Right cardiac atrium (tissue), 5 donors: ENCODE results near the gene TCN1. TPM values are rescaled to one million over a fixed set of nuclear protein-coding genes. Genes with fewer than 3 reads are reported as not detected.

Experiments
- ATAC-seq, 2 donors: fragments of 200-7000 bp; cut with Tn5 transposase; one replicate each; pipeline versions ENCODE4 v1.8.0 to v1.9.1; 2020; ENCODE audit warnings: moderate library complexity in 2 of 2, mild to moderate bottlenecking in 1 of 2
- DNase-seq, 3 donors: peaks; one replicate each; pipeline ENCODE4 v3.0.0-alpha.2; 2020
- H3K27ac ChIP-seq: one replicate; pipeline ENCODE4 v1.5.1; 2013; ENCODE audit warnings: mild to moderate bottlenecking, low read length, control low read depth, moderate library complexity
- H3K27me3 ChIP-seq: one replicate; pipeline ENCODE4 v1.6.1; 2013; ENCODE audit not compliant: control insufficient read depth, insufficient read depth
- H3K4me1 ChIP-seq: one replicate; pipeline ENCODE4 v1.6.1; 2013; ENCODE audit warnings: low read length; ENCODE audit not compliant: control insufficient read depth, insufficient read depth
- H3K4me3 ChIP-seq: one replicate; pipeline ENCODE4 v1.5.1; 2013; ENCODE audit warnings: low read length, control low read depth
- H3K9me3 ChIP-seq: one replicate; pipeline ENCODE4 v1.6.1; 2013; ENCODE audit warnings: low read length; ENCODE audit not compliant: control insufficient read depth
- WGBS: extraction: QIAGEN DNeasy Blood & Tissue Kit; methylation state at CpG from one replicate; pipeline ENCODE4 v1.1.7; 2013; 5-methylcytosine and 5-hydroxymethylcytosine counted together
- intact Hi-C, 4 donors: fragments of 100-400 bp; cut with DNase I; formaldehyde crosslinking; loops; one replicate each; pipeline versions ENCODE4 v1.11.0 to v1.14.0; 2022 to 2023
- polyA plus RNA-seq: library from polyadenylated mRNA; stranded (reverse); fragments of 200-250 nt; gene quantifications from one replicate; pipeline ENCODE4 v1.2.3, GENCODE V29; 2013
- total RNA-seq, 4 donors: library from RNA; stranded (reverse); fragmentation: NEBNext Ultra II Directional; extraction: Animal tissue kit (Norgen Biotek cat#: 25700); gene quantifications; one replicate each; pipeline ENCODE4 v1.2.1, GENCODE V29; 2021
- donor health status: healthy with polysubstance abuse.
- donor health status: DM: no; HTN: yes; CAD: no.
- donor health status: DM: no; HTN: no; CAD: no.
- donor health status: DM: no; HTN: yes; CAD: no; lungs with severe emphysema.
- donor health status: DM: yes; HTN: yes; CAD: no.

The TCN1 gene
- total and polyA plus RNA-seq, 5 donors, result not detected

GRCh38 chr11:59879567-59879966, 13.3 kb upstream of the TCN1 start:
- 63% methylated on average over 1 of the region's 1 CpG for WGBS
- intact Hi-C loops, result no loop called here
- no peaks in the 10 kb centered on the region for H3K9me3 ChIP-seq
- DNase-seq (no peak), ATAC-seq (no peak)
- no peak overlapping the region for H3K27ac ChIP-seq
- no peaks in the 10 kb centered on the region for H3K27me3 ChIP-seq
- H3K4me1 ChIP-seq, result no peaks in the 10 kb centered on the region
- no peak overlapping the region for H3K4me3 ChIP-seq

- intact Hi-C loops, result no loop called here
- ATAC-seq (no peak), DNase-seq (no peak)
- Histone ChIP-seq H3K27me3 (no peaks in the 10 kb centered on the region), H3K4me3 (no peak within 1 kb of the TSS), H3K4me1 (no peaks in the 10 kb centered on the region), H3K27ac (no peak within 1 kb of the TSS), H3K9me3 (no peaks in the 10 kb centered on the region)
- 76% methylated on average over 5 of the region's 5 CpGs for whole genome bisulfite sequencing
These were observed 12.3 kb upstream of the TCN1 start, which contains the start of gene OOSP3 for GRCh38 chr11:59878575-59878974. Gene OOSP3, plus strand, starts transcription at chr11:59878782. Its CDS starts 27 bp downstream, at chr11:59878809.

- H3K4me1 ChIP-seq, result no peaks in the 10 kb centered on the region
- H3K27ac ChIP-seq, result no peak overlapping the region
- DNase-seq (no peak), ATAC-seq (no peak)
- intact Hi-C loops, result no loop called here
- H3K9me3 ChIP-seq, result no peaks in the 10 kb centered on the region
- no peak overlapping the region for H3K4me3 ChIP-seq
- no peaks in the 10 kb centered on the region for H3K27me3 ChIP-seq
These were observed 11.5 kb upstream of the TCN1 start for GRCh38 chr11:59877784-59878183.

DNA sequence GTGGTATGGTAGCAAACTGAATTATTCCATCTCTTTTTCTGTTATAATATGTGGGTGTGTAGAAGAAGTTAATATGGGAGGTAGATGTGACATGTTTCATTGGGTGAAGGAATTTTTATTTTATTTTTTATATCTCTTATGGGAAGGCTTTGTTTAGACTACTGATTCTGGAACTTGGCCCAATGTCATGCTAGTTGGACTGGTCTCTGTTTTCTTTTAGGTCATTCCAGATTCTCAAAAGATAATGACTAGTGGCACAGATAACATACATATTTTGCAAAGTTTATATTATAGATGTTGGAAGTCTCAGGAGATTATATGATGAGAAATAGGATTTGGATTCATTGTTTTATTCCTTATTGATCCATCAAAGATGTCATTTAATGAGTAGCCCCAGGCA, 11.0 kb upstream of the TCN1 start:
- ATAC-seq (no peak), DNase-seq (no peak)
- no peaks in the 10 kb centered on the region for H3K27me3 ChIP-seq
- intact Hi-C loops, result no loop called here
- H3K9me3 ChIP-seq, result no peaks in the 10 kb centered on the region
- no peaks in the 10 kb centered on the region for H3K4me1 ChIP-seq
- H3K4me3 ChIP-seq, result no peak overlapping the region
- no peak overlapping the region for H3K27ac ChIP-seq

DNA sequence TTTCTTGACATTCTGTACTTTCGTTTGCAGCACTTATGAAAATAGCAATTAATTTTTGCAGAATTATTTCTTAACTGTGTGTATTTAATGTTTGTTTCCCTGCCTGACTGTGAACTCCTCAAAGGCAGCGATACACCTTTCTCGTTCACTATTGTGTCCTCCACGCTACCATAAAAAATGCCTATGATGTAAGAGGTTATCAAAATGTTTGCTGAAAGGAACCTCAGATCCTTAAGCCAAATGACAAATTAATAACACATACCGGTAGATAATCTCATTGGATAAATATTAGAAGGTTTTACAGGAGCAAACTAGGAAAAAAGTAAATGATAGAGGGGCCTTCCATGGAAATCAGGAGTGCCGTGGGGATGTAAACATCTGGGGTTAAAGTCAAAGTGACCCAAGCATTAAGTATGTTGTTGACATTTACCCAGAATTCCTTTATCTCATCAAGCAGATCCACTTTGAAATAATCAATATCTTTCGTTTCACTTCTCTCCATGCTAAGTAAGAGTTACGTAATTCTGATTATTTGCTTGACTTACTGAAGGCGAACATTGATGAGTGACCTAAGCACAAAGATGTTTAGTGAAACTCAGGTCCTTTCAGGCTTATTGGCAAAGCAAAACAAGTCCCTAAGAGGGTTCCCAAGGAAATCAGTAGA, 9.7 kb upstream of the TCN1 start:
- no peaks in the 10 kb centered on the region for H3K9me3 ChIP-seq
- no peak for ATAC-seq
- WGBS, result 85% methylated on average over 9 of the region's 9 CpGs
- H3K27ac ChIP-seq, result no peak overlapping the region
- no peak for DNase-seq
- H3K27me3 ChIP-seq, result no peaks in the 10 kb centered on the region
- intact Hi-C loops, result no loop called here
- no peak overlapping the region for H3K4me3 ChIP-seq
- H3K4me1 ChIP-seq, result no peaks in the 10 kb centered on the region

GRCh38 chr11:59872076-59872475, 5.8 kb upstream of the TCN1 start:
- DNase-seq (no peak), ATAC-seq (no peak)
- H3K4me1 ChIP-seq, result no peaks in the 10 kb centered on the region
- no peak overlapping the region for H3K4me3 ChIP-seq
- H3K27me3 ChIP-seq, result no peaks in the 10 kb centered on the region
- H3K27ac ChIP-seq, result no peak overlapping the region
- intact Hi-C loops, result no loop called here
- no peaks in the 10 kb centered on the region for H3K9me3 ChIP-seq

DNA sequence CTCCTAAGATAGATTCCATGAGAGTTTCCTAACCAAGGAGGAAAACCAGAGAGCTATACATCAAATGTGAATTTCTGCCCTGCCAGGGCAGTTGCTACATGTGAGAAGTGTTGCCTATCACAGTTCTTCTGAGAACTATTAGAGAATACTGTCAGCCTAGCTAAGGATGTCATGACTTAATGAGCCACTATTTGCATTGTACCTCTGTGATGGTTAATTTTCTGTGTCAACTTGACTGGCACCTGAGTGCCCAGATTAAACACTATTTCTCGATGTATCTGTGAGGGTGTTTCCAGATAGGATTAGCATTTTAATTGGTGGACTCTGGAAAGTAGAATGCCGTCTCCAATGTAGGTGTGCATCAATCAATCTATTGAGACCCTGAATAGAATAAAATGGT, 1.7 kb upstream of the TCN1 start:
- H3K27ac ChIP-seq, result no peak overlapping the region
- H3K27me3 ChIP-seq, result no peaks in the 10 kb centered on the region
- no peak for DNase-seq
- WGBS, result 86% methylated on average over 2 of the region's 2 CpGs
- intact Hi-C loops, result no loop called here
- no peak for ATAC-seq
- H3K9me3 ChIP-seq, result no peaks in the 10 kb centered on the region
- H3K4me3 ChIP-seq, result no peak overlapping the region
- no peaks in the 10 kb centered on the region for H3K4me1 ChIP-seq

- intact Hi-C loops, result no loop called here
- Histone ChIP-seq H3K27ac (no peak overlapping the region), H3K9me3 (no peaks in the 10 kb centered on the region), H3K4me1 (no peaks in the 10 kb centered on the region), H3K4me3 (no peak overlapping the region), H3K27me3 (no peaks in the 10 kb centered on the region)
- DNase-seq (no peak), ATAC-seq (no peak)
- 81% methylated on average over 1 of the region's 1 CpG for WGBS
These were observed 549 bp upstream of the TCN1 start for GRCh38 chr11:59866836-59867235.

GRCh38 chr11:59865031-59865430, 1.3 kb downstream of the TCN1 start:
- ATAC-seq, result no peak
- Histone ChIP-seq H3K9me3 (no peaks in the 10 kb centered on the region), H3K27ac (no peak overlapping the region), H3K4me1 (no peaks in the 10 kb centered on the region), H3K4me3 (no peak overlapping the region), H3K27me3 (no peaks in the 10 kb centered on the region)
- intact Hi-C loops, result no loop called here
- 61% methylated on average over 1 of the region's 1 CpG for WGBS
- no peak for DNase-seq

- Histone ChIP-seq H3K27ac (no peak overlapping the region), H3K27me3 (no peaks in the 10 kb centered on the region), H3K9me3 (no peaks in the 10 kb centered on the region), H3K4me3 (no peak overlapping the region), H3K4me1 (no peaks in the 10 kb centered on the region)
- intact Hi-C loops, result no loop called here
- 62% methylated on average over 3 of the region's 3 CpGs for WGBS
- no peak for ATAC-seq
- no peak for DNase-seq
These were observed 4.0 kb downstream of the TCN1 start for GRCh38 chr11:59862252-59862651.

DNA sequence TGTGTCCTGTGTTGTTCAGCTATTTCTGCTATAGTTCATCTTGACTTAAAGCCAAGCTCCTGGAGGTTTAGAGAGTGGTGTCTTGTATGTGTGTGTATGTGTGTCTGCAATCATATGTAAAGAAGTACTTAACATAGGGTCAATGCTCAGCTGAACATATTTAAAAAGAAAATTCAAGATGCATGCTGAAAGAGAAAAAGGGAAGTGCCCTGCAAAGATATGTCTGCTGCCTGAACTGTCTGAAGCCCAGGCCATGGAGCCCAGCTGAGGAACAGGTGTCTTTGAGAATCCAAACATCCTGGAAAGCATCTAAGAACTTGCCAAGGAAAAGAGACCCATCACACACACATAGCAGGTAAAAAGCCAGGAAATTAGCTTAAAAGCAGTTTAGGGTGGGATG, 6.6 kb downstream of the TCN1 start:
- Histone ChIP-seq H3K4me1 (no peaks in the 10 kb centered on the region), H3K9me3 (no peaks in the 10 kb centered on the region), H3K27me3 (no peaks in the 10 kb centered on the region), H3K27ac (no peak overlapping the region), H3K4me3 (no peak overlapping the region)
- intact Hi-C loops, result no loop called here
- ATAC-seq, result no peak
- DNase-seq, result no peak
